ENCODE data around the gene YTHDC1. TPM values are rescaled to one million over a fixed set of nuclear protein-coding genes. Genes with fewer than 3 reads are reported as not detected.

The YTHDC1 gene
- total RNA-seq, 2 donors from 2014 or later = 170 to 184 TPM

- no peak overlapping the region for H3K4me3 ChIP-seq (ENCODE audit: low read length)
- no peaks in the 10 kb centered on the region for H3K9me3 Mint-ChIP-seq
- no peaks in the 10 kb centered on the region for H3K27me3 ChIP-seq (ENCODE audit: control insufficient read depth, insufficient read depth, low read length, poor library complexity, severe bottlenecking)
- H3K27me3 Mint-ChIP-seq (ENCODE audit: insufficient read depth) = no peaks in the 10 kb centered on the region
- DNase-seq = peak; percentile 64
- WGBS, 2 experiments (ENCODE audit: insufficient coverage in 1 of 2, insufficient read length in 1 of 2) = 95 to 100% methylated on average over 2 to 9 of the region's 9 CpGs
- peaks cover 10% of the 10 kb centered on the region for H3K4me1 Mint-ChIP-seq
- H3K36me3 Mint-ChIP-seq (ENCODE audit: low read depth) = peaks cover 1% of the 10 kb centered on the region
- H3K9me3 ChIP-seq (ENCODE audit: control insufficient read depth, low read length) = no peaks in the 10 kb centered on the region
- no peak overlapping the region for H3K27ac Mint-ChIP-seq
- TF ChIP-seq CTCF (conservative IDR thresholded peaks at IDR 0.05) = no peak
- H3K36me3 ChIP-seq (ENCODE audit: control insufficient read depth, insufficient read depth, low read length) = no peaks in the 10 kb centered on the region
- no peak overlapping the region for H3K9ac ChIP-seq (ENCODE audit: extremely low read depth, low read length, poor library complexity, severe bottlenecking)
- H3K4me1 ChIP-seq (ENCODE audit: control insufficient read depth, insufficient read depth, low read length) = no peaks in the 10 kb centered on the region
- no peak overlapping the region for H3K27ac ChIP-seq (ENCODE audit: low read depth, low read length)
- H3K4me3 Mint-ChIP-seq = no peak overlapping the region
Measured at GRCh38 chr4:68304731-68305130, 45.2 kb downstream of the YTHDC1 start.

DNA sequence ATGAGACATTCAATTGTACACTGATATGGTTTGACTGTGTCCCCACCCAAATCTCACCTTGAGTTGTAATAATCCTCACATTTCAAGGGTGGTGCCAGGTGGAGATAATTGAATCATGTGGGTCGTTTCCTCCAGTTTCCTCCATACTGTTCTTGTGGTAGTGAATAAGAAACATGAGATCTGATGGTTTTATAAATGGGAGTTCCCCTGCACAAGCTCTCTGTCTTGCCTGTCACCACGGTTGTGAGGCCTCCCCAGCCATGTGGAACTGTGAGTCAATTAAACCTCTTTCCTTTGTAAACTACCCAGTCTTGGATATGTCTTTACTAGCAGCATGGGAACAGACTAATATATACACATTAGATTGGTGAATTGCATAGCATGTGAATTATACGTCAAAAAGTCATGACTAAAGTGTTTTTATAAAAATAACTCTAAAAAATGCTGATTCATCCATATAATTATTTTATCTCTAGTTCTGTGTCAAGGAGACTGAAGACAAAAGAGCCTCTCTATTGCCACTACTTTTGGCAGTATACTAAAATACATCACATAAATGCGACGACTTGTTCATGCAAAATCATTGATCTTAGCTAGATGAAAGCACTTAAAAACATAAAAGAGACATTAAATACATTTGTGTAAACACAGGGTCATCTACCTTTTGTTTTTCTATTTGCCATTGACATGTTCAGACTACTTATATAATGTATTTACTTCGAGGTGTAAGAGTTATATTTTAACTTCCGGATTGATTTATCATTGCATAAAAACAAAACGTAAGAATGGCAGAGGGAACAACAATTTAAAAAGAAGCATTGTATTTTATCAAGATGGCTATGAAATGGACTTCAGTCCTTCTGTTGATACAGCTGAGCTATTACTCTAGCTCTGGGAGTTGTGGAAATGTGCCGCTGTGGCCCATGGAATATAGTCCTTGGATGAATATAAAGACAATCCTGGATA, 50.1 kb downstream of the YTHDC1 start:
- no peak overlapping the region for H3K4me3 Mint-ChIP-seq
- H3K9ac ChIP-seq (ENCODE audit: extremely low read depth, low read length, poor library complexity, severe bottlenecking) = no peak overlapping the region
- no peaks in the 10 kb centered on the region for H3K36me3 ChIP-seq (ENCODE audit: control insufficient read depth, insufficient read depth, low read length)
- 92 to 96% methylated on average over 7 to 9 of the region's 9 CpGs for WGBS, 2 experiments (ENCODE audit: insufficient coverage in 1 of 2, insufficient read length in 1 of 2)
- no peaks in the 10 kb centered on the region for H3K4me1 ChIP-seq (ENCODE audit: control insufficient read depth, insufficient read depth, low read length)
- H3K36me3 Mint-ChIP-seq (ENCODE audit: low read depth) = peaks cover 1% of the 10 kb centered on the region
- peaks cover 10% of the 10 kb centered on the region for H3K4me1 Mint-ChIP-seq
- H3K27ac Mint-ChIP-seq = no peak overlapping the region
- TF ChIP-seq CTCF (conservative IDR thresholded peaks at IDR 0.05) = no peak
- peaks cover 14% of the 10 kb centered on the region for H3K9me3 Mint-ChIP-seq
- H3K9me3 ChIP-seq (ENCODE audit: control insufficient read depth, low read length) = peaks cover 4% of the 10 kb centered on the region
- no peak overlapping the region for H3K4me3 ChIP-seq (ENCODE audit: low read length)
- H3K27ac ChIP-seq (ENCODE audit: low read depth, low read length) = no peak overlapping the region
- no peaks in the 10 kb centered on the region for H3K27me3 ChIP-seq (ENCODE audit: control insufficient read depth, insufficient read depth, low read length, poor library complexity, severe bottlenecking)
- no peaks in the 10 kb centered on the region for H3K27me3 Mint-ChIP-seq (ENCODE audit: insufficient read depth)
- no peak for DNase-seq

DNA sequence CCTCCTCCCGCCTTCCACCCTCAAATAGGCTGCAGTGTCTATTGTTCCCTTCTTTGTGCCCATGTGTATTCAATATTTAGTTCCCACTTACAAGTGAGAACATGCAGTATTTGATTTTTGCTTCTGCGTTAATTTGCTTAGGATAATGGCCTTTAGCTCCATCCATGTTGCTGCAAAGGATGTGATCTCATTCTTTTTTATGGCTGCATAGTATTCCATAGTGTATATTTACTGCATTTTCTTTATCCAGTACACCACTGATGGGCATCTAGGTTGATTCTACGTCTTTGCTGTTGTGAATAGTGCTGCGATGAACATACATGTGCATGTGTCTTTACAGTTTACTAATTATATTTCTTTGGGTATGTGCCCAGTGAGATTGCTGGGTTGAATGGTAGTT, 52.8 kb downstream of the YTHDC1 start:
- DNase-seq = no peak
- Histone ChIP-seq H3K9me3 (ENCODE audit: control insufficient read depth, low read length) (peaks cover 4% of the 10 kb centered on the region), H3K36me3 (ENCODE audit: control insufficient read depth, insufficient read depth, low read length) (no peaks in the 10 kb centered on the region), H3K27ac (ENCODE audit: low read depth, low read length) (no peak overlapping the region), H3K27me3 (ENCODE audit: control insufficient read depth, insufficient read depth, low read length, poor library complexity, severe bottlenecking) (no peaks in the 10 kb centered on the region), H3K4me3 (ENCODE audit: low read length) (no peak overlapping the region), H3K4me1 (ENCODE audit: control insufficient read depth, insufficient read depth, low read length) (no peaks in the 10 kb centered on the region), H3K9ac (ENCODE audit: extremely low read depth, low read length, poor library complexity, severe bottlenecking) (no peak overlapping the region)
- H3K27ac Mint-ChIP-seq = no peak overlapping the region
- H3K27me3 Mint-ChIP-seq (ENCODE audit: insufficient read depth) = no peaks in the 10 kb centered on the region
- WGBS, 2 experiments (ENCODE audit: insufficient coverage in 1 of 2, insufficient read length in 1 of 2) = 83 to 85% methylated on average over 2 to 4 of the region's 4 CpGs
- peaks cover 3% of the 10 kb centered on the region for H3K36me3 Mint-ChIP-seq (ENCODE audit: low read depth)
- TF ChIP-seq CTCF (conservative IDR thresholded peaks at IDR 0.05) = no peak
- peaks cover under 1% of the 10 kb centered on the region for H3K4me1 Mint-ChIP-seq
- H3K4me3 Mint-ChIP-seq = no peak overlapping the region
- H3K9me3 Mint-ChIP-seq = peaks cover 23% of the 10 kb centered on the region

All from endodermal cell (in vitro differentiated cells).